Measurements from ENCODE around the gene TLK2. TPM values are rescaled to one million over a fixed set of nuclear protein-coding genes. Genes with fewer than 3 reads are reported as not detected.
A peak's percentile ranks its signal among the peaks of the same experiment; 100 is the strongest.

The TLK2 gene
- total and polyA plus RNA-seq, 5 donors: 14.6 to 29.1 (median 27.1) TPM

- Histone ChIP-seq H3K4me1 (ENCODE audit: control insufficient read depth, insufficient read depth, low read length) (peaks cover 7% of the 10 kb centered on the region), H3K27me3 (ENCODE audit: control insufficient read depth, insufficient read depth) (no peaks in the 10 kb centered on the region), H3K9me3 (ENCODE audit: control insufficient read depth, low read length) (no peaks in the 10 kb centered on the region), H3K4me3 (ENCODE audit: low read length) (no peak overlapping the region), H3K27ac (ENCODE audit: low read length) (peak overlapping the region; percentile 81)
- ATAC-seq (peak; percentile 39 to 71), DNase-seq (peak; percentile 63 to 79 (median 78))
- intact Hi-C loops (cut with DNase I): no loop called here
- 45% methylated on average over 15 of the region's 15 CpGs for WGBS
Measured at GRCh38 chr17:62648251-62648955, 169.8 kb downstream of the TLK2 start.

GRCh38 chr17:62648956-62649294 lies 170.3 kb downstream of the TLK2 start:
- ATAC-seq (no peak), DNase-seq (peak in 1 of 3 donors; percentile 14)
- Histone ChIP-seq H3K4me1 (ENCODE audit: control insufficient read depth, insufficient read depth, low read length) (peaks cover 7% of the 10 kb centered on the region), H3K4me3 (ENCODE audit: low read length) (no peak overlapping the region), H3K9me3 (ENCODE audit: control insufficient read depth, low read length) (no peaks in the 10 kb centered on the region), H3K27ac (ENCODE audit: low read length) (peak overlapping the region; percentile 81), H3K27me3 (ENCODE audit: control insufficient read depth, insufficient read depth) (no peaks in the 10 kb centered on the region)
- intact Hi-C loops (cut with DNase I): no loop called here
- 53% methylated on average over 6 of the region's 6 CpGs for WGBS

GRCh38 chr17:62649570-62649969 lies 170.9 kb downstream of the TLK2 start:
- WGBS: 91% methylated on average over 7 of the region's 7 CpGs
- DNase-seq (no peak), ATAC-seq (no peak)
- Histone ChIP-seq H3K4me3 (ENCODE audit: low read length) (no peak overlapping the region), H3K27ac (ENCODE audit: low read length) (no peak overlapping the region), H3K9me3 (ENCODE audit: control insufficient read depth, low read length) (no peaks in the 10 kb centered on the region), H3K27me3 (ENCODE audit: control insufficient read depth, insufficient read depth) (no peaks in the 10 kb centered on the region), H3K4me1 (ENCODE audit: control insufficient read depth, insufficient read depth, low read length) (peaks cover 9% of the 10 kb centered on the region)
- intact Hi-C loops (cut with DNase I): no loop called here

GRCh38 chr17:62650587-62650986 lies 172.0 kb downstream of the TLK2 start:
- H3K27me3 ChIP-seq (ENCODE audit: control insufficient read depth, insufficient read depth): no peaks in the 10 kb centered on the region
- no peak for ATAC-seq
- H3K27ac ChIP-seq (ENCODE audit: low read length): no peak overlapping the region
- DNase-seq: no peak
- intact Hi-C loops (cut with DNase I): no loop called here
- H3K4me3 ChIP-seq (ENCODE audit: low read length): no peak overlapping the region
- peaks cover 9% of the 10 kb centered on the region for H3K4me1 ChIP-seq (ENCODE audit: control insufficient read depth, insufficient read depth, low read length)
- H3K9me3 ChIP-seq (ENCODE audit: control insufficient read depth, low read length): no peaks in the 10 kb centered on the region
- 88% methylated on average over 6 of the region's 6 CpGs for WGBS

GRCh38 chr17:62652251-62653001 lies 173.8 kb downstream of the TLK2 start:
- H3K27ac ChIP-seq (ENCODE audit: low read length): peak overlapping the region; percentile 26
- DNase-seq (peak; percentile 87 to 95 (median 93)), ATAC-seq (peak; percentile 73 to 75)
- peak overlapping the region; percentile 44 for H3K4me3 ChIP-seq (ENCODE audit: low read length)
- no peaks in the 10 kb centered on the region for H3K9me3 ChIP-seq (ENCODE audit: control insufficient read depth, low read length)
- peaks cover 9% of the 10 kb centered on the region for H3K4me1 ChIP-seq (ENCODE audit: control insufficient read depth, insufficient read depth, low read length)
- WGBS: 5% methylated on average over 57 of the region's 57 CpGs
- intact Hi-C loops (cut with DNase I): no loop called here
- H3K27me3 ChIP-seq (ENCODE audit: control insufficient read depth, insufficient read depth): no peaks in the 10 kb centered on the region

GRCh38 chr17:62653002-62653825 lies 174.6 kb downstream of the TLK2 start:
- ATAC-seq: peak; percentile 60 to 63
- peaks cover 6% of the 10 kb centered on the region for H3K4me1 ChIP-seq (ENCODE audit: control insufficient read depth, insufficient read depth, low read length)

GRCh38 chr17:62653826-62654761 lies 175.5 kb downstream of the TLK2 start:
- no peak overlapping the region for H3K4me3 ChIP-seq (ENCODE audit: low read length)

More at GRCh38 chr17:62653002-62653825, 174.6 kb downstream of the TLK2 start:
- Histone ChIP-seq H3K27ac (ENCODE audit: low read length) (peak overlapping the region; percentile 38), H3K27me3 (ENCODE audit: control insufficient read depth, insufficient read depth) (no peaks in the 10 kb centered on the region), H3K4me3 (ENCODE audit: low read length) (peak overlapping the region; percentile 44), H3K9me3 (ENCODE audit: control insufficient read depth, low read length) (no peaks in the 10 kb centered on the region)
- WGBS: 3% methylated on average over 30 of the region's 30 CpGs
- DNase-seq: peak; percentile 80 to 93 (median 92)
- intact Hi-C loops (cut with DNase I): no loop called here

GRCh38 chr17:62655656-62656055 lies 177.0 kb downstream of the TLK2 start:
- no peaks in the 10 kb centered on the region for H3K9me3 ChIP-seq (ENCODE audit: control insufficient read depth, low read length)
- WGBS: 79% methylated on average over 6 of the region's 6 CpGs

More at GRCh38 chr17:62653826-62654761, 175.5 kb downstream of the TLK2 start:
- no peaks in the 10 kb centered on the region for H3K9me3 ChIP-seq (ENCODE audit: control insufficient read depth, low read length)
- H3K4me1 ChIP-seq (ENCODE audit: control insufficient read depth, insufficient read depth, low read length): peaks cover 2% of the 10 kb centered on the region
- WGBS: 41% methylated on average over 19 of the region's 19 CpGs
- ATAC-seq (peak; percentile 86 to 88), DNase-seq (peak; percentile 89 to 96 (median 95))
- H3K27me3 ChIP-seq (ENCODE audit: control insufficient read depth, insufficient read depth): no peaks in the 10 kb centered on the region
- intact Hi-C loops (cut with DNase I): no loop called here
- peak overlapping the region; percentile 38 for H3K27ac ChIP-seq (ENCODE audit: low read length)

GRCh38 chr17:62656446-62656845 lies 177.8 kb downstream of the TLK2 start:
- intact Hi-C loops (cut with DNase I): no loop called here
- H3K4me1 ChIP-seq (ENCODE audit: control insufficient read depth, insufficient read depth, low read length): peaks cover 2% of the 10 kb centered on the region
- H3K4me3 ChIP-seq (ENCODE audit: low read length): no peak overlapping the region
- no peaks in the 10 kb centered on the region for H3K9me3 ChIP-seq (ENCODE audit: control insufficient read depth, low read length)
- H3K27me3 ChIP-seq (ENCODE audit: control insufficient read depth, insufficient read depth): no peaks in the 10 kb centered on the region
- no peak for DNase-seq
- no peak overlapping the region for H3K27ac ChIP-seq (ENCODE audit: low read length)
- ATAC-seq: no peak
- 74% methylated on average over 1 of the region's 1 CpG for WGBS

More at GRCh38 chr17:62655656-62656055, 177.0 kb downstream of the TLK2 start:
- ATAC-seq: no peak
- intact Hi-C loops (cut with DNase I): no loop called here
- no peak overlapping the region for H3K4me3 ChIP-seq (ENCODE audit: low read length)
- no peak overlapping the region for H3K27ac ChIP-seq (ENCODE audit: low read length)
- DNase-seq: no peak
- no peaks in the 10 kb centered on the region for H3K27me3 ChIP-seq (ENCODE audit: control insufficient read depth, insufficient read depth)
- peaks cover 2% of the 10 kb centered on the region for H3K4me1 ChIP-seq (ENCODE audit: control insufficient read depth, insufficient read depth, low read length)

- H3K4me1 ChIP-seq (ENCODE audit: control insufficient read depth, insufficient read depth, low read length): peaks cover 2% of the 10 kb centered on the region
- no peaks in the 10 kb centered on the region for H3K27me3 ChIP-seq (ENCODE audit: control insufficient read depth, insufficient read depth)
- intact Hi-C loops (cut with DNase I): no loop called here
- H3K27ac ChIP-seq (ENCODE audit: low read length): no peak overlapping the region
- DNase-seq: no peak
- no peaks in the 10 kb centered on the region for H3K9me3 ChIP-seq (ENCODE audit: control insufficient read depth, low read length)
- ATAC-seq: no peak
- WGBS: 88% methylated on average over 3 of the region's 3 CpGs
- no peak overlapping the region for H3K4me3 ChIP-seq (ENCODE audit: low read length)
Measured at GRCh38 chr17:62657145-62657665, 178.6 kb downstream of the TLK2 start.

All from right cardiac atrium (tissue), 5 donors.